Stimulated activated effector memory CD8-positive, alpha-beta T cell treated with anti-CD3 and anti-CD28 coated beads, Interleukin-12 subunit alpha, Interleukin-12 subunit beta, amount 100 ng/mL, for 72 hours (primary cell): ENCODE measurements around the gene PTOV1.

Experiments
- ATAC-seq: fragments of 150-1000 bp; cut with Tn5 transposase; 2 replicates; pipeline ENCODE4 v1.10.0; 2021
- DNase-seq, 2 donors: peaks; one replicate each; pipeline ENCODE4 v3.0.0; 2021 to 2022; ENCODE audit warnings: low spot score in 2 of 2
- H3K27ac Mint-ChIP-seq: one replicate; pipeline ENCODE4 v1.8.0; 2022; ENCODE audit warnings: mild to moderate bottlenecking, mixed read lengths
- H3K36me3 Mint-ChIP-seq: one replicate; pipeline ENCODE4 v1.8.0; 2022; ENCODE audit warnings: mild to moderate bottlenecking, mixed read lengths
- H3K4me1 Mint-ChIP-seq: one replicate; pipeline ENCODE4 v1.8.0; 2022; ENCODE audit warnings: mixed read lengths
- H3K4me3 Mint-ChIP-seq: one replicate; pipeline ENCODE4 v1.8.0; 2022; ENCODE audit warnings: mild to moderate bottlenecking, mixed read lengths
- H3K9me3 Mint-ChIP-seq: one replicate; pipeline ENCODE4 v1.8.0; 2022; ENCODE audit warnings: mixed read lengths

The PTOV1 gene

GRCh38 chr19:49858088-49858985 lies 7.4 kb downstream of the PTOV1 start:
- DNase-seq (no peak), ATAC-seq (no peak)
- H3K4me1 Mint-ChIP-seq: peaks cover 12% of the 10 kb centered on the region
- peaks cover 97% of the 10 kb centered on the region for H3K36me3 Mint-ChIP-seq
- H3K9me3 Mint-ChIP-seq: no peaks in the 10 kb centered on the region
- H3K4me3 Mint-ChIP-seq: no peak overlapping the region
- H3K27ac Mint-ChIP-seq: peak overlapping the region; percentile 61

- peaks cover 97% of the 10 kb centered on the region for H3K36me3 Mint-ChIP-seq
- no peak overlapping the region for H3K27ac Mint-ChIP-seq
- no peaks in the 10 kb centered on the region for H3K9me3 Mint-ChIP-seq
- ATAC-seq (no peak), DNase-seq (no peak)
- H3K4me1 Mint-ChIP-seq: peaks cover 14% of the 10 kb centered on the region
- H3K4me3 Mint-ChIP-seq: no peak overlapping the region
These were observed 8.8 kb downstream of the PTOV1 start for GRCh38 chr19:49859682-49860335.

GRCh38 chr19:49860336-49861102 lies 9.6 kb downstream of the PTOV1 start:
- Mint-ChIP-seq H3K36me3 (peaks cover 97% of the 10 kb centered on the region), H3K27ac (peak overlapping the region; percentile 63), H3K9me3 (no peaks in the 10 kb centered on the region), H3K4me3 (no peak overlapping the region), H3K4me1 (peaks cover 8% of the 10 kb centered on the region)
- ATAC-seq (no peak), DNase-seq (no peak)

GRCh38 chr19:49861107-49861506 lies 10.1 kb downstream of the PTOV1 start:
- Mint-ChIP-seq H3K4me3 (no peak overlapping the region), H3K36me3 (peaks cover 97% of the 10 kb centered on the region), H3K4me1 (peaks cover 6% of the 10 kb centered on the region), H3K27ac (peak overlapping the region; percentile 63), H3K9me3 (no peaks in the 10 kb centered on the region)
- no peak for DNase-seq
- ATAC-seq: no peak

- Mint-ChIP-seq H3K27ac (no peak overlapping the region), H3K4me1 (peaks cover 6% of the 10 kb centered on the region), H3K4me3 (no peak overlapping the region), H3K36me3 (peaks cover 97% of the 10 kb centered on the region), H3K9me3 (no peaks in the 10 kb centered on the region)
- DNase-seq: no peak
- no peak for ATAC-seq
These were observed 10.8 kb downstream of the PTOV1 start for GRCh38 chr19:49861541-49862378.

GRCh38 chr19:49862391-49863253 lies 11.7 kb downstream of the PTOV1 start:
- ATAC-seq: no peak
- Mint-ChIP-seq H3K9me3 (no peaks in the 10 kb centered on the region), H3K36me3 (peaks cover 97% of the 10 kb centered on the region), H3K27ac (peak overlapping the region; percentile 67), H3K4me3 (no peak overlapping the region), H3K4me1 (peaks cover 6% of the 10 kb centered on the region)
- no peak for DNase-seq

DNA sequence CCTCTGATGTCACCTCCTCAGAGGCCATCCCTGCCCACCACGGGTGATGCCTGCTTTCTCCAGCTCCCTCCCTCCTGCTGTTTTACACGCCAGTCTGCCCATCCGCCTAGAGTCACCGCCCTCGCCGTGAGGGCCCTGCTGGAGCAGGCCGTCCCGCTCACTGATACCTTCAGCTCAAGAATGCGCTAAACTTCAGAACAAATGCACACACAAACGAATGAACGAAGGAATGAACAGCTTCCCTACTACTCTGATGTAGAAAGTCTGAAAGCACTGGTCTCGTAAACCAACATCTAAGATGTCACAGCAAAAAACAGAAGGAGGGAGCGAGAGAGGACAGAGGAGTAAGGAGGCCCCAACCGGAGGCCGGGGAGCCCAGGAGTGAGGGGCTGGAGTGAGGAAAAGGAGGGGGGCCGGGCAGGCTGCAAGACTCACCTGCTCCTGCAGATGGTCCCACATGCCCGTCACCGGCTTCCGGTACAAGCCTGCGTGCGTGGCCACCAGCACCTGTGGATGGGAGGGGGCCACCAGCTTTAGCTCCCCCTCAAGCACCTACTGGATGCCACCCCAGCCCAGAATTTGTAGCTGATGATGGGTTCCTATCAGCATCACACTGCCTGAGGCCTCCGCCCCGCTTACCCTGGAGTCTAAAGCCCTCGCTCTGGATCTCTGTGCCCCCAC lies 12.4 kb downstream of the PTOV1 start:
- no peak for DNase-seq
- H3K27ac Mint-ChIP-seq: peak overlapping the region; percentile 67
- H3K9me3 Mint-ChIP-seq: no peaks in the 10 kb centered on the region
- ATAC-seq: no peak
- H3K36me3 Mint-ChIP-seq: peaks cover 97% of the 10 kb centered on the region
- H3K4me3 Mint-ChIP-seq: no peak overlapping the region
- H3K4me1 Mint-ChIP-seq: peaks cover 6% of the 10 kb centered on the region

DNA sequence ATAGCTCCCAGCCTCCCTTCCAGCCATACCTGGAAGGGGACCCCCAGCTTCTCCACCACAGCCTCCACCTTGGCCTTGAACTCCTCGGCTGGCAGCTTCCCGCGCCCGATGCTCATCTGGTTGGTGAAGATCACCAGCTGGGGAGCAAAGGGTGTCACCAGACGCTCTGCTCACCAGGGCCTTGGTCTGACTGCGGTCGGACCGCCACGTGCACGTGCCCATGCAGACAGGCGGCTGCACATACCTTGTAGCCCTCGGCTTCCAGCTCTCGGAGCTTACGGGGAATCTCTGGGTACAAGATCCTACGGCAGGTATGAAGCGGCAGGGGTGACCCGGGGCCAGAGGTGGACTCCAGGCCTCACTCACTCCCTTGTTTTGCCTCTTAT lies 13.0 kb downstream of the PTOV1 start:
- Mint-ChIP-seq H3K27ac (peak overlapping the region; percentile 67), H3K4me3 (no peak overlapping the region), H3K9me3 (no peaks in the 10 kb centered on the region), H3K4me1 (peaks cover 6% of the 10 kb centered on the region), H3K36me3 (peaks cover 93% of the 10 kb centered on the region)
- ATAC-seq (no peak), DNase-seq (no peak)

- no peak for DNase-seq
- ATAC-seq: no peak
- Mint-ChIP-seq H3K36me3 (peaks cover 83% of the 10 kb centered on the region), H3K9me3 (no peaks in the 10 kb centered on the region), H3K4me3 (no peak overlapping the region), H3K27ac (peak overlapping the region; percentile 48), H3K4me1 (peaks cover 6% of the 10 kb centered on the region)
These were observed 13.9 kb downstream of the PTOV1 start for GRCh38 chr19:49864890-49865289.

- no peak within 1 kb of the TSS for H3K4me3 Mint-ChIP-seq
- no peak within 1 kb of the TSS for H3K27ac Mint-ChIP-seq
- peaks cover 25% of the 10 kb centered on the region for H3K4me1 Mint-ChIP-seq
These were observed 16.2 kb downstream of the PTOV1 start, which contains the start of gene PNKP for GRCh38 chr19:49866933-49867782. TSS of gene PNKP (minus strand) at chr19:49867576. CDS start at chr19:49867204, 372 bp downstream.

DNA sequence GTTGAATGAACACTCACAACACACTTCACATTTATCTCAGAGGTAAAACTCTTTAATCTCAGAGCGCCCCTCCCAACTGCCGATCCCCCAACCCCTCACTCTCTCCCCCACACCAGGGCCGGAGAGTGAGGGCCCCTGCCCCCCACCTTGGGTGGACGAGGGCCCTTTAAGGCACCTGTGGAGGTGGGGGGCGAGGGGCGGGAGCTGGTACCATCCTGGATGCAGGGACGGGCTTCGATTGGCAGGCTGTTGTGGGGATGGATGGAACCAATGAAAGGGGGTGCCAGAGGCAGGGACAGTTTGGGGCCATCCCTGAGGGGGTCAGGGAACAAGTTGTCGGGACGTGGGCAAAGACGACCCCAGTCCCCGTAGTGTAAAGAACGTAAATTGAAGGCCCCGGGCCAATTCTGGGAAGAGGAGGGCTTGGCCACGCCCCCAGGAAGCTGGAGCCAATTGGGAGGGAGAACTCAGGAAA lies 18.1 kb downstream of the PTOV1 start:
- H3K4me1 Mint-ChIP-seq: peaks cover 27% of the 10 kb centered on the region
- no peaks in the 10 kb centered on the region for H3K9me3 Mint-ChIP-seq
- H3K36me3 Mint-ChIP-seq: peaks cover 58% of the 10 kb centered on the region
- ATAC-seq (peak; percentile 3), DNase-seq (no peak)
- no peak overlapping the region for H3K4me3 Mint-ChIP-seq
- H3K27ac Mint-ChIP-seq: no peak overlapping the region

More at GRCh38 chr19:49866933-49867782, 16.2 kb downstream of the PTOV1 start, which contains the start of gene PNKP:
- ATAC-seq (peak; percentile 69), DNase-seq (peak; percentile 90 to 96)
- Mint-ChIP-seq H3K36me3 (peaks cover 67% of the 10 kb centered on the region), H3K9me3 (no peaks in the 10 kb centered on the region)

DNA sequence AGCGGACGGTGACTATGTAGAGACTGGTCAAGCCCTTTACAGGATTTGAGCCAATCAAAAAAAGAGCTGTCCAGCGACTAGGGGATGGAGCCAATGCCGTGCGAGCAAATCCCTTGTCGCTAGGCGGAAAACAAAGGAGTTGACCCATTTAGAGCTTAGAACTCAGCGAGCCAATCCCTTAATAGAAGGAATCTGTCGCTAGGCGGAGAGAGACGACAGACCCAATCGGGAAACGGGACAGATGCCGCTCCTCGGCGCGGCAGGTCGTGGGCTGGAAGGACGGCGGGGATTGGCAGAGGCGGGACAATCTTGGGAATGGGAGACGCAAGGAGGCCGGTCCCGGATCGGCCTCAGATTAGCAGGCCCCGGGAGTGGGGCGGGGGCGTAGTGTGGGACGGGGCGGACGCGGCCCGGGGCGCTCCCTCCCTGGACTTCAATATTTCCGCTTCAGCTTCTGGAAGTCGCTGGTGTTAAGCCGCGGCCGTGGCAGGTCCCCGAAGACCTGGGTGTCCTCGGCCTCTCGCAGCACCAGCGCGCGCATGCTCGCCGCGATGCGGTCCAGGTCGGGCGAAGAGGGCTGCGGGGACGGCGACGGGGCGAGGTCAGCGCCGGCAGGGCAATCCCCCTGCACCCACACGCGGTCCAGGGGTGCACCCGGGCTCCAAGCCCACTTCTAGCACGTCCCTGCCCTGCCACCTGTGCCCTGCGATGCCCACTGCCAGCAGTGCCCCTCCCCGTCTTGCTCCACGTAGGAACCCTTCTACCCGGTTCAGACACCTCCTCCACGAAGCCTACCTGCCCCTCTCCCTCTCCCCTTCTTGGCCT lies 18.7 kb downstream of the PTOV1 start:
- H3K36me3 Mint-ChIP-seq: peaks cover 51% of the 10 kb centered on the region

More for the DNA sequence above, 18.7 kb downstream of the PTOV1 start:
- peaks cover 34% of the 10 kb centered on the region for H3K4me1 Mint-ChIP-seq
- H3K4me3 Mint-ChIP-seq: no peak overlapping the region
- no peak overlapping the region for H3K27ac Mint-ChIP-seq
- DNase-seq (peak; percentile 82 to 96), ATAC-seq (peak; percentile 84)
- H3K9me3 Mint-ChIP-seq: no peaks in the 10 kb centered on the region
